Measurements from ENCODE around the gene PTPN7. TPM values are rescaled to one million over a fixed set of nuclear protein-coding genes. Genes with fewer than 3 reads are reported as not detected.
A peak's percentile ranks its signal among the peaks of the same experiment; 100 is the strongest.

The PTPN7 gene
- total RNA-seq, 2 donors from 2014 or later = 2.0 to 2.9 TPM

- no peak for TF ChIP-seq CTCF (IDR thresholded peaks at IDR 0.05)
- no peak overlapping the region for H3K4me3 ChIP-seq
- H3K9ac ChIP-seq (ENCODE audit: low read depth in 2 of 2, low read length in 2 of 2) = peak overlapping the region in 1 of 2 donors; percentile 9
- peak overlapping the region; percentile 4 for H3K27ac ChIP-seq
- intact Hi-C loops (cut with DNase I) = no loop called here
- no peaks in the 10 kb centered on the region for H3K27me3 ChIP-seq
- no peaks in the 10 kb centered on the region for H3K4me1 ChIP-seq
- peaks cover 8% of the 10 kb centered on the region for H3K36me3 ChIP-seq
- H3K9me3 ChIP-seq = no peaks in the 10 kb centered on the region
- DNase-seq = no peak
Measured at GRCh38 chr1:202133001-202133400, 27.4 kb downstream of the PTPN7 start.

GRCh38 chr1:202131956-202132821 is 28.2 kb downstream of the PTPN7 start:
- H3K36me3 ChIP-seq = peaks cover 8% of the 10 kb centered on the region
- no peak overlapping the region for H3K4me3 ChIP-seq
- no peaks in the 10 kb centered on the region for H3K4me1 ChIP-seq
- H3K9me3 ChIP-seq = no peaks in the 10 kb centered on the region
- no peak overlapping the region for H3K9ac ChIP-seq (ENCODE audit: low read depth in 2 of 2, low read length in 2 of 2)
- no peaks in the 10 kb centered on the region for H3K27me3 ChIP-seq
- H3K27ac ChIP-seq = peak overlapping the region; percentile 4
- intact Hi-C loops (cut with DNase I) = no loop called here
- no peak for DNase-seq
- TF ChIP-seq CTCF (IDR thresholded peaks at IDR 0.05) = no peak

- peaks cover 8% of the 10 kb centered on the region for H3K36me3 ChIP-seq
- H3K9me3 ChIP-seq = no peaks in the 10 kb centered on the region
- no peak for TF ChIP-seq CTCF (IDR thresholded peaks at IDR 0.05)
- no peak for DNase-seq
- H3K4me3 ChIP-seq = no peak overlapping the region
- H3K27ac ChIP-seq = no peak overlapping the region
- H3K4me1 ChIP-seq = no peaks in the 10 kb centered on the region
- intact Hi-C loops (cut with DNase I) = no loop called here
- no peak overlapping the region for H3K9ac ChIP-seq (ENCODE audit: low read depth in 2 of 2, low read length in 2 of 2)
- H3K27me3 ChIP-seq = no peaks in the 10 kb centered on the region
Measured at GRCh38 chr1:202130816-202131522, 29.4 kb downstream of the PTPN7 start.

- intact Hi-C loops (cut with DNase I) = no loop called here
- Histone ChIP-seq H3K27ac (no peak overlapping the region), H3K36me3 (peaks cover 8% of the 10 kb centered on the region), H3K4me3 (no peak overlapping the region), H3K4me1 (no peaks in the 10 kb centered on the region), H3K9me3 (no peaks in the 10 kb centered on the region), H3K9ac (ENCODE audit: low read depth in 2 of 2, low read length in 2 of 2) (no peak overlapping the region), H3K27me3 (no peaks in the 10 kb centered on the region)
- TF ChIP-seq CTCF (IDR thresholded peaks at IDR 0.05) = no peak
- no peak for DNase-seq
Measured at GRCh38 chr1:202130297-202130721, 30.1 kb downstream of the PTPN7 start.

- Histone ChIP-seq H3K4me3 (no peak overlapping the region), H3K9me3 (no peaks in the 10 kb centered on the region), H3K36me3 (peaks cover 4% of the 10 kb centered on the region), H3K4me1 (no peaks in the 10 kb centered on the region), H3K9ac (ENCODE audit: low read depth in 2 of 2, low read length in 2 of 2) (no peak overlapping the region), H3K27me3 (no peaks in the 10 kb centered on the region), H3K27ac (no peak overlapping the region)
- no peak for TF ChIP-seq CTCF (IDR thresholded peaks at IDR 0.05)
- intact Hi-C loops (cut with DNase I) = no loop called here
- DNase-seq = no peak
Measured at GRCh38 chr1:202129453-202130296, 30.7 kb downstream of the PTPN7 start.
